ENCODE measurements around the gene ZNF532.

GRCh38 chr18:58983260-58984155, 118.8 kb downstream of the ZNF532 start:
- no peak for TF ChIP-seq CTCF (IDR thresholded peaks at IDR 0.05)
- no peak for TF ChIP-seq POLR2A (IDR thresholded peaks at IDR 0.05)
